HG03378 (cell line): ENCODE measurements around the gene USP51.
"Not testable (repeated sequence)": the region's sequence is repeated elsewhere in the genome, so short reads cannot be mapped to it uniquely, and the experiment has no call there.

Source experiments
- ATAC-seq: cut with Tn5 transposase; IDR thresholded peaks from one replicate; pipeline ENCODE4 v1.9.1; 2021; ENCODE audit warnings: mild to moderate bottlenecking, moderate library complexity; ENCODE audit not compliant: unreplicated experiment

USP51 gene

GRCh38 chrX:55465791-55466190, 23.9 kb downstream of the USP51 start:
- ATAC-seq, result not testable (repeated sequence)

- not testable (repeated sequence) for ATAC-seq
These were observed 24.5 kb downstream of the USP51 start for GRCh38 chrX:55465108-55465507.

GRCh38 chrX:55464050-55464449, 25.6 kb downstream of the USP51 start:
- ATAC-seq, result peak; percentile 55

GRCh38 chrX:55459926-55460325, 29.7 kb downstream of the USP51 start:
- not testable (repeated sequence) for ATAC-seq

- ATAC-seq, result not testable (repeated sequence)
These were observed 30.2 kb downstream of the USP51 start for GRCh38 chrX:55459426-55459825.

- not testable (repeated sequence) for ATAC-seq
These were observed 33.9 kb downstream of the USP51 start for GRCh38 chrX:55455708-55456107.

GRCh38 chrX:55452833-55453124, 36.9 kb downstream of the USP51 start:
- ATAC-seq, result no peak

GRCh38 chrX:55451990-55452832, 37.4 kb downstream of the USP51 start, which contains the start of gene MAGEH1:
Gene MAGEH1, plus strand, starts transcription at chrX:55452127. Its CDS starts 248 bp downstream, at chrX:55452375.
- ATAC-seq, result peak; percentile 98

- ATAC-seq, result peak; percentile 5
These were observed 38.0 kb downstream of the USP51 start for GRCh38 chrX:55451626-55451989.

GRCh38 chrX:55451141-55451540, 38.5 kb downstream of the USP51 start:
- ATAC-seq, result no peak

- ATAC-seq, result no peak
These were observed 39.4 kb downstream of the USP51 start for GRCh38 chrX:55450259-55450658.

GRCh38 chrX:55443468-55443867, 46.2 kb downstream of the USP51 start:
- not testable (repeated sequence) for ATAC-seq
